Left lung (tissue), 10 donors: ENCODE results near the gene UTP25. TPM values are rescaled to one million over a fixed set of nuclear protein-coding genes. Genes with fewer than 3 reads are reported as not detected.
A peak's percentile ranks its signal among the peaks of the same experiment; 100 is the strongest.

Experiments used
- ATAC-seq: fragments of 200-7000 bp; cut with Tn5 transposase; one replicate; pipeline ENCODE4 v1.9.1; 2020; ENCODE audit warnings: moderate library complexity
- DNase-seq, 4 donors: peaks; one replicate each; pipeline ENCODE4 v3.0.0-alpha.2; 2013 to 2020
- H3K27ac ChIP-seq, 2 donors: fragments of 200-600 bp; sonication (generic) in 1 of 2; one replicate each; pipeline versions ENCODE4 v1.5.0 to v1.8.0; 2020 to 2021
- H3K27me3 ChIP-seq, 2 donors: fragments of 200-600 bp; sonication (generic) in 1 of 2; one replicate each; pipeline versions ENCODE4 v1.5.0 to v1.8.0; 2020 to 2021
- H3K36me3 ChIP-seq, 2 donors: fragments of 200-600 bp; sonication (generic) in 1 of 2; one replicate each; pipeline versions ENCODE4 v1.5.0 to v1.8.0; 2020 to 2021
- H3K4me1 ChIP-seq, 2 donors: fragments of 200-600 bp; one replicate each; pipeline ENCODE4 v1.8.0; 2021
- H3K4me3 ChIP-seq, 2 donors: fragments of 200-600 bp; sonication (generic) in 1 of 2; one replicate each; pipeline versions ENCODE4 v1.5.0 to v1.8.0; 2020 to 2021; ENCODE audit warnings: mild to moderate bottlenecking in 1 of 2
- H3K9me3 ChIP-seq, 2 donors: fragments of 200-600 bp; sonication (generic) in 1 of 2; one replicate each; pipeline versions ENCODE4 v1.5.0 to v1.8.0; 2020 to 2021
- intact Hi-C, 2 donors: fragments of 100-400 bp; cut with DNase I; formaldehyde crosslinking; loops; one replicate each; pipeline versions ENCODE4 v1.11.2 to v1.14.2; 2022
- polyA plus RNA-seq, 6 donors: library from polyadenylated mRNA; unstranded; fragments of 120-200 nt; gene quantifications; one replicate each; pipeline ENCODE4 v1.2.1, GENCODE V29; 2013; ENCODE audit not compliant: insufficient read length in 6 of 6
- total RNA-seq, 2 donors: library from RNA; stranded (reverse); fragmentation: NEBNext Ultra II Directional; extraction: Animal tissue kit (Norgen Biotek cat#: 25700); gene quantifications; one replicate each; pipeline ENCODE4 v1.2.1, GENCODE V29; 2021
- TF ChIP-seq, protein P1 (sequence below), 2 donors: fragments of 200-600 bp; sonication (generic) in 1 of 2; IDR thresholded peaks; one replicate each; pipeline versions ENCODE4 v1.5.0 to v1.8.0; 2021; ENCODE audit warnings: antibody characterized with exemption in 2 of 2
- donor health status: DM: no; HTN: yes; CAD: no.
- donor health status: DM: no; HTN: no; CAD: no.

The UTP25 gene
- total and polyA plus RNA-seq, 8 donors, result 4.1 to 11.5 (median 10.3) TPM

DNA sequence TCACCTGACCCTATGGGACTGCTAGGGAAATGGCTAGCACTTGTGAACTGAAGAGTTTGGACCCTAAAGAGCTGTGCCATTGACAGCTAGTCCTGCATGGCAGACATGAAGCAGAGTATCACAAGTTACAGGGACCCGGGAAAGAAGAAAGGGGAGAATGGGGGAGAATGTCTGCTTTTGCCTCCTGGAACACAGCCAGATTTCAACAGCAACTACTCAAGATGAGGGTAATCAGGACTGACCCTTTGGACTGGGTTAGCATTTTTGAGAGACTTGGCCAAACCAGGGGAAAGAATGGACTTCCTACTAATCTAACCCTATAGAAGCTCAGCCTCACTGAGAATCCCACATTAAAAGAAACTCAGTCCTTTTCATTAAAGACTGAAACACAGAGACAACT lies 8.7 kb upstream of the UTP25 start:
- Histone ChIP-seq H3K4me1 (peaks cover 0 to 11% of the 10 kb centered on the region in 2 donors), H3K27me3 (peaks cover 0 to 37% of the 10 kb centered on the region in 2 donors), H3K9me3 (no peaks in the 10 kb centered on the region), H3K4me3 (no peak overlapping the region), H3K27ac (no peak overlapping the region), H3K36me3 (no peaks in the 10 kb centered on the region)
- DNase-seq, result no peak
- ATAC-seq, result no peak
- intact Hi-C loops, result no loop called here
- TF ChIP-seq, protein P1, sequence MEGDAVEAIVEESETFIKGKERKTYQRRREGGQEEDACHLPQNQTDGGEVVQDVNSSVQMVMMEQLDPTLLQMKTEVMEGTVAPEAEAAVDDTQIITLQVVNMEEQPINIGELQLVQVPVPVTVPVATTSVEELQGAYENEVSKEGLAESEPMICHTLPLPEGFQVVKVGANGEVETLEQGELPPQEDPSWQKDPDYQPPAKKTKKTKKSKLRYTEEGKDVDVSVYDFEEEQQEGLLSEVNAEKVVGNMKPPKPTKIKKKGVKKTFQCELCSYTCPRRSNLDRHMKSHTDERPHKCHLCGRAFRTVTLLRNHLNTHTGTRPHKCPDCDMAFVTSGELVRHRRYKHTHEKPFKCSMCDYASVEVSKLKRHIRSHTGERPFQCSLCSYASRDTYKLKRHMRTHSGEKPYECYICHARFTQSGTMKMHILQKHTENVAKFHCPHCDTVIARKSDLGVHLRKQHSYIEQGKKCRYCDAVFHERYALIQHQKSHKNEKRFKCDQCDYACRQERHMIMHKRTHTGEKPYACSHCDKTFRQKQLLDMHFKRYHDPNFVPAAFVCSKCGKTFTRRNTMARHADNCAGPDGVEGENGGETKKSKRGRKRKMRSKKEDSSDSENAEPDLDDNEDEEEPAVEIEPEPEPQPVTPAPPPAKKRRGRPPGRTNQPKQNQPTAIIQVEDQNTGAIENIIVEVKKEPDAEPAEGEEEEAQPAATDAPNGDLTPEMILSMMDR (IDR thresholded peaks at IDR 0.05), result no peak

DNA sequence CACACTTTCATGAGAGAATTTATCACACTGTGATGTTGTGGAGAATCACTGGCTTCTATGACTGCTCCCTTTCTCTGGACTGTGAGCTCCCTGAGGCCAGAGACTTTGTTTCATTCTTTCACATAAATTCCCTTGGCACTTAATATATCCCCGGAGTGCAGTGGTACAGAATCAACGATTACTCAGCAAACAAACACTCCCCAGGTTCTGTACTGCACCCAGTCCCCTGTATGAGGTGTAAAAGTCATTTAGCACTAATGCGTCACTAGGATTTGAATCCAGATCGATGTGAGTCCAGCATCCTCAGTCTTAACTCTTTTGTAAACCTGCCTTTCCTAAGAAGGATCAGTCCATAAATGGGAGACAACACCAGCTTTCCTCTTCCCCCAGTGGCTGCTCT lies 6.8 kb upstream of the UTP25 start:
- intact Hi-C loops, result no loop called here
- H3K4me3 ChIP-seq, result no peak overlapping the region
- H3K9me3 ChIP-seq, result no peaks in the 10 kb centered on the region
- no peaks in the 10 kb centered on the region for H3K36me3 ChIP-seq
- ATAC-seq (no peak), DNase-seq (no peak)
- H3K4me1 ChIP-seq, result peaks cover 0 to 11% of the 10 kb centered on the region in 2 donors
- TF ChIP-seq, protein P1 (IDR thresholded peaks at IDR 0.05), result no peak
- H3K27me3 ChIP-seq, result peaks cover 0 to 37% of the 10 kb centered on the region in 2 donors
- H3K27ac ChIP-seq, result no peak overlapping the region

DNA sequence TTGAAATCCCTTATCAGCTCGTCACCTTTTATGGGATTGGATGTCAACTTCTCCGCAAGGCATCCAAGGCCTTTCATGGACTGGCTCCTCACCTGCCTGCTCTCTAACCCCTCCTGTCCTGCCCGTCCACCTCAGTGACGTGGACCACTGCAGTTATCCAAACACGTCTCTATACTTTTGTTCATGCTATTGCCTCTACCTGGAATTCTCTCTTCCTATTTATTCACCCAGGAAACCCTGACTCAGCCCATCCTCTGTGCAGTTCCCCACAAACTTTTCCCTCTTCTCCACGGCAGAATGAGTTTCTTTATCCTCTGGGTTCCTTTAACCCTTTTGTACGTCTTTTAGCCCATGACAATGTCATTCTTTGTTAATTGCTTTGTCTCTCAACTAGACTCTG lies 5.1 kb upstream of the UTP25 start:
- DNase-seq (no peak), ATAC-seq (no peak)
- Histone ChIP-seq H3K4me3 (no peak overlapping the region), H3K4me1 (peaks cover 0 to 16% of the 10 kb centered on the region in 2 donors), H3K9me3 (no peaks in the 10 kb centered on the region), H3K27ac (no peak overlapping the region), H3K27me3 (peaks cover 0 to 37% of the 10 kb centered on the region in 2 donors), H3K36me3 (no peaks in the 10 kb centered on the region)
- TF ChIP-seq, protein P1 (IDR thresholded peaks at IDR 0.05), result no peak
- intact Hi-C loops, result no loop called here

DNA sequence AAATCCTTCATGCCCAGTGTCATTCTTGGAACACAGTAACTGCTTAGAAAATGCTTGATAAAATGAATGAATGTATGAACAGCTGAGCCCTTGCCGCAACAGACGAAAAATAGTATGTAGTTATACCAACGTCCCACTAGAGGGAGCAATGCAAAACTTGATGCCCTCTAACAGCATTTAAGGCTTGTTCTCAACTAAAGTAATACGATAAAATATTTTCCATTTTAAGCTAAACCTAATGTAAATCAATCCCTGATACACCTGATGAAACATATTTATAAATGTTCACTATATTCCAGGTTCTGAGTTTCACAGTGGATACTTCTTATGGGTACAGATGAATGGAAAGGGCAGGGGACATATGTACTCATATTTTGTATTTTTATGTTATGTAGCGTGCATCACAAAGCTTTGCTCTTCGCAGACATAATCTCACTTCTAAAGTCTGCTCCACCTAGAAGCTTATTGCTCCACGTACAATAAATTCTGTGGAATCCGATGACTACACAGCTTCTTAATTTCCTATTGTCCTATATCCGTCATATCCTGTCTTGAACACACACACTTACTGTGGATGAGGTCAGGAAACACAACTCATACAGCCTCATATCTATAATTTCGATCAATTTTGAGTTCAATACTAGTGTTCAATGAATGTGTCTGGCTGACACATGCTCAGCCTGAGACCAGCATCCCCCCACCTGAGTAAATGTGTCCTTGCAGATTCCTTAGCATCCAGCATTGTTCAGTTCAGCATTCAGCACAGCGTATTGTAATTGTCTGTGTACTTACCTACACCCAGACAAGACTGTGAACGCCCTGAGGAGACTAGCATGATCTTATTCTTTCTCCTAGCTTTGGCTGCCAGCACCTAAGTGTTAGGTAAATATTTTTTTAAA lies 4.4 kb upstream of the UTP25 start:
- intact Hi-C loops, result no loop called here
- H3K27me3 ChIP-seq, result peaks cover 0 to 37% of the 10 kb centered on the region in 2 donors
- peaks cover 0 to 16% of the 10 kb centered on the region in 2 donors for H3K4me1 ChIP-seq
- TF ChIP-seq, protein P1 (IDR thresholded peaks at IDR 0.05), result peak; percentile 63 to 77
- H3K4me3 ChIP-seq, result no peak overlapping the region
- DNase-seq (peak in 2 of 4 donors; percentile 26 to 47), ATAC-seq (peak; percentile 69)
- H3K36me3 ChIP-seq, result no peaks in the 10 kb centered on the region
- no peaks in the 10 kb centered on the region for H3K9me3 ChIP-seq
- no peak overlapping the region for H3K27ac ChIP-seq

DNA sequence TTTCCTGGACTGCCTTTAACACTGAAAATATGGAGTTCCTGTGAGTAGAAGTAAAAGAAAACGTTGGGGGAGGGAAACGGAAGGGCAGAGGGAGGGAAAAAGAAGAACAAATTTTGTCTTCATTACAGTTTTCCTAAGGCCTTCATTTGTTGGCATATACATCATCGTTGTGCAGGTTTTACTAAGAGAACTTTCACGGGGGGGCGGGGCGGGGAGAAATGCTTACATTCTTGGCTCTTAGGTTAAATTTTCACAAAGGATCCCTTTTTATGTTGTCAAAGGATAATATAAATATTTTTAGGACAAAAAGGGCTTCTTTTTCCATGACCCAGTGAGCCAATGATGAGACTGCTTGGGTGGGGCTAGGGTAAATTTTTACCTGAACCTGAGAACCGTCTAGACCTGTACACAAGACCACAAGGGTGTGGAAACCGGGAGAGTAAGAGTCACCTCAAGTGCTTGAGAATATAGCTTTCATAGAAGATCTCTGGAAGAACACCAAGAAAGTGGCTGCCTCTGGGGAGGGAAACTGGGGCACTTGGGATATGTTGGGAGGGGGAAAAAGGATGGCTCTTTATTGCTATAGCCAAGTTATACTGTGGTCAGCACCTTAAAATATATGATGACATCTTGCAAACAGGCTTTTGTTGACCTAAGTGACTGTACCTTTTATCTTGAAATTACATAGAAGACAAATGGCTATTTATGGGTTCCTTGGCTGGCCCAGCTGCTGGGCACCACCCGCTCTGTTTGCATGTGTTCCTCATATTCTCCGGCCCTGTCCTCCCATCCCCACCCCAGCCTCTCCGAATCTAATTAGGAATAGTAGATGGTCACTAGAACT lies 2.0 kb upstream of the UTP25 start:
- no peak overlapping the region for H3K27ac ChIP-seq
- intact Hi-C loops, result no loop called here
- H3K4me1 ChIP-seq, result peaks cover 0 to 32% of the 10 kb centered on the region in 2 donors

More for the DNA sequence above, 2.0 kb upstream of the UTP25 start:
- Histone ChIP-seq H3K4me3 (no peak overlapping the region), H3K9me3 (no peaks in the 10 kb centered on the region), H3K27me3 (peaks cover 0 to 18% of the 10 kb centered on the region in 2 donors), H3K36me3 (peaks cover 0 to 2% of the 10 kb centered on the region in 2 donors)
- no peak for ATAC-seq
- no peak for DNase-seq
- TF ChIP-seq, protein P1 (IDR thresholded peaks at IDR 0.05), result no peak
